ES-I3 (cell line): ENCODE data around the gene GAB2.

ENCODE experiments used
- H3K36me3 ChIP-seq: 2 replicates; pipeline ENCODE4 v1.6.1; 2013; ENCODE audit warnings: mild to moderate bottlenecking, low read length, control low read depth, moderate library complexity; ENCODE audit not compliant: insufficient read depth
- H3K4me1 ChIP-seq: 2 replicates; pipeline ENCODE4 v1.6.1; 2013; ENCODE audit warnings: mild to moderate bottlenecking, control low read depth, low read length; ENCODE audit not compliant: insufficient read depth
- H3K9ac ChIP-seq: 2 replicates; pipeline ENCODE4 v1.6.1; 2013; ENCODE audit warnings: low read depth, mild to moderate bottlenecking, low read length, moderate library complexity
- H3K9me3 ChIP-seq: 2 replicates; pipeline ENCODE4 v1.6.1; 2013; ENCODE audit warnings: mild to moderate bottlenecking, low read length, moderate library complexity; ENCODE audit not compliant: control insufficient read depth, insufficient read depth

The GAB2 gene

DNA sequence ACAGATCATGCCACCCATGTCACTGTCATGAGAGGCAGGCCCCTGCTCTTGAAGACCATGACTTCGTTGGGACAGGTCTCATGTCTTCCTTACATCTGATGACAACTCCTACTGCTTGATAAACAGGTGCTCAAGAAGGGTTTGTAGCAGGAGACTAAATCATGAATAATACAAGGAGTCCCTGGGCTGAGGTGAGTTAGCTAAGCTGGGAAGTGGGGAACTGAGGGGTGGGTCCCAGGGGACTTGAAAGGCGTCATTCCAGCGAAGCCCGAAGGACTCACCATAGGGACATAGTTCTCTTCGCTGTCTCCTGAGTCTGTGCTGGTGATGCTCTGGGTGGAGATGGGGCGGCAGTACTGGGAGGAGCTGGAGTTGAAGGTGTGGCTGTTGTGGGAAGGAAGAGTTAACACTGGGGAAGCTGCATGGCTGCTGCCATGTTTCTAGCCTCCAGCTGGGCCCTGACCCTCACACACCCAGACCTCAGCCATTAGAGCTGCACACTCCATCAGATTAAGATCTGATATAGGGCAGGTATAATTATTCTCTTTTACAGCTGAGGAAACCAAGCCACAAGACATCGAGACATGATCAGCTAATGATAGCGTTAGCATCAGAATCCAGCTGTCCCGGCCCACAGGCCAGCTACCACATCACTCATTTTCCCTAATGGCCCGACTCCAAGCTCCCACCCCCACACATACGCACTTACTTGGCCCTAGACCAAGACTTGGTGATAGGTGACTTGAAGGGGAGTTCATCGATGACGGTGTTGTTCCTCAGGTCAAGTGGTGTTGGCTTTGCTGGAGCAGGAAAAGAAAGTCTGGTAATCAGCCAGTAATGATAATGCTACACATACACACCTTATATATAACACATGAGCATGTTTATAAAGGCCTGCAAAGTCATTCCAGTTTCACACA lies 196.0 kb downstream of the GAB2 start:
- Histone ChIP-seq H3K4me1 (no peaks in the 10 kb centered on the region), H3K36me3 (peaks cover 6% of the 10 kb centered on the region), H3K9me3 (no peaks in the 10 kb centered on the region), H3K9ac (no peak overlapping the region)

- Histone ChIP-seq H3K4me1 (no peaks in the 10 kb centered on the region), H3K9ac (no peak overlapping the region), H3K36me3 (peaks cover 6% of the 10 kb centered on the region)
Observed at GRCh38 chr11:78220218-78221157, 197.1 kb downstream of the GAB2 start.

GRCh38 chr11:78219493-78220217 lies 198.0 kb downstream of the GAB2 start:
- peaks cover 6% of the 10 kb centered on the region for H3K36me3 ChIP-seq
- H3K9me3 ChIP-seq = no peaks in the 10 kb centered on the region
- no peaks in the 10 kb centered on the region for H3K4me1 ChIP-seq
- H3K9ac ChIP-seq = no peak overlapping the region

More at GRCh38 chr11:78220218-78221157, 197.1 kb downstream of the GAB2 start:
- no peaks in the 10 kb centered on the region for H3K9me3 ChIP-seq

DNA sequence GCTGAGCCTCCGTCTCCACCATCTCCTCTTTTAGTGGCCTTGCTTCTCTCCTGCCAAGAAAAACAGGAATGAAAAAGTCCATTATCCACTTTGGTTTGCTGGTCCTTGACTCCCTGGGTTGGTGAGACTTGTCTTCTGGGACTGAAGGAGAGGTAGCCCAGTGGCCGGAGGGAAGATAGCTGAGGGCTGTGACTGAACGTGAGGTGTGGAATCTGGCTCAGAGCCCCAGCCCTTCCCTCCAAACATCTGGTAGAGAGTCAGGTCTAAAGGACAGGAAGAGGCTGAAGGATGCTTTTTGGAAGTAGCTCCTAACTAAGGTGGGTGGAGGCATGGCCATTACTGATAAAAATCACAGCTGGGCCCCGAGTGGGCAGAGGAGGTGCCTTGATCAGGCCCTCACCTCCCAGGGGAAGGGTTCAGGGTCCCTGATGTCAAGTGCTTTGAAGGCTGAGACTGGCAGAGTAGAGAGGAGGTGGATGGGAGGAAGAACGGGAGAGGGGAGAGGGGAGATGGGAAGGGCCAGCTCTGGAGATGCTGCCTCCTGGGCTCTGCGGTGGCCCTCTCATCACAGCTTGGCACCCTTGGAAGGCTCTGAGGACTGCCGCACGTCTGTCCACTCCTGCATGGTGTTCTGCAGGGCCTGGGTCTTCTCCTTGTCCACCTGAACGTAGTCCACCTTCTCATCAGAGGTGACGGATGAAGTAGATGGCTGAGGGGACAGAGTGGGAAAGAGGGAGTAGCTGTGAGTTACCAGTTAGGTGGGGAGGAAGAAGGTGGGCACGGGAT lies 198.7 kb downstream of the GAB2 start:
- no peak overlapping the region for H3K9ac ChIP-seq
- H3K36me3 ChIP-seq = peaks cover 6% of the 10 kb centered on the region

GRCh38 chr11:78217650-78218541 lies 199.7 kb downstream of the GAB2 start:
- Histone ChIP-seq H3K4me1 (no peaks in the 10 kb centered on the region), H3K9me3 (no peaks in the 10 kb centered on the region), H3K9ac (no peak overlapping the region), H3K36me3 (peaks cover 6% of the 10 kb centered on the region)

More for the DNA sequence above, 198.7 kb downstream of the GAB2 start:
- H3K9me3 ChIP-seq = no peaks in the 10 kb centered on the region
- H3K4me1 ChIP-seq = no peaks in the 10 kb centered on the region

GRCh38 chr11:78216571-78217287 lies 200.9 kb downstream of the GAB2 start:
- peaks cover 3% of the 10 kb centered on the region for H3K36me3 ChIP-seq
- no peaks in the 10 kb centered on the region for H3K9me3 ChIP-seq
- no peak overlapping the region for H3K9ac ChIP-seq
- H3K4me1 ChIP-seq = no peaks in the 10 kb centered on the region

DNA sequence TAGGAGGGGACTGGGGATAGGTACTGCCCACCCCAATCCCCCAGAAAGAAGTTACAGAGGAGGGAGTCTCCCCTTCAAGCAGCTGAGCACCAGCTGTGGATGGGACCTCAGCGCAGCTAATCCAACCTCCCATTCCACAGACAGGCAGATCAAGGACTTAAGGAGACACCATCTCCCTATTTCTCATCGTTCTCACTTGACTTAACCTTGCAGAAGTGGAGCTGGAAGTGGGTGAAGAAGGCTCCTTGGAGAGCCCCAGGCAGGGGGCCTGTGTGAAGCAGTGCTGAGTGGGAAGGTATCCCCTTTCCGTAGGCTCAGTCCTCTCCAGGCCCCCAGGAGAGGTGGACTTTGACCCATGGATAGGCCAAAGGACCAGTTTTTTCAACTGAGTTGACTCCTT lies 201.6 kb downstream of the GAB2 start:
- no peaks in the 10 kb centered on the region; the same call in none of the 2 replicates for H3K36me3 ChIP-seq
- H3K4me1 ChIP-seq = no peaks in the 10 kb centered on the region
- no peak overlapping the region for H3K9ac ChIP-seq
- H3K9me3 ChIP-seq = no peaks in the 10 kb centered on the region

GRCh38 chr11:78214331-78215194 lies 203.1 kb downstream of the GAB2 start:
- Histone ChIP-seq H3K4me1 (no peaks in the 10 kb centered on the region), H3K36me3 (no peaks in the 10 kb centered on the region; the same call in 1 of the 2 replicates), H3K9me3 (no peaks in the 10 kb centered on the region), H3K9ac (no peak overlapping the region)

DNA sequence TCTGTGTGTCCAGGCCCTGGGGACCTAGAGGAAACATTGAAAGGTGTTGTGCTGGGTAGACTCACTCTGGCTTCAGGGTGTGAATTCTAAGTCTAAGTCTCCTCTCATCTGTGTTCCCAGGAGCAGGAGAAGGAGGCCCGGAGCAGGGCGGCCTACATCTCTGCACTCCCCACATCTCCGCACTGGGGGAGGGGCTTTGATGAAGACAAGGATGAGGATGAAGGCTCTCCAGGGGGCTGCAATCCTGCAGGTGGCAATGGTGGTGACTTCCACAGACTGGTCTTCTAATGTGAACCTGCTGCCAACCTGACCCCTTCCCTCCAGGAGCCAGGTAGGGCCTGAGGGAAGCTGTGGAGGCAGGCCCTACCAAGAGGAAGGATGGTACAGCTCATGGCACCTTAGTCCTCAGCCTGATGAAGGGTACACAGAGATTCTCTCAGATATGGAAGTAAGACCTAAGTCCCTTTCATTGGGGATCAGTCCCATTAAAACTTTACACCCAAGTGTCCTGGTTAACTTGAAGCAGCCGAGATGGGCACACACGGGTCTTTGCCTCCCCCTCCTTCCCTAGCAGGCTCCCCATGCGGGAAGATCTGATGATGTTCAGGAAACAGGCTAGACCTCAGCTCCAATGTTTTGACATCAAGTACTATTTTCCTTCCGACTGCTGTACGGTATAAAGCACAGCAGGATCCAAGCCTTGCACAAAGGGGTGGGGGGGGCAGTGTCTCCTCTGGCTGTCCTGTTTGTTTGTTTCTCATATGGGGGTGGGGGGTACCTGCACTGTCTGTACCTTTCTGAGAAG lies 203.9 kb downstream of the GAB2 start:
- Histone ChIP-seq H3K9ac (no peak overlapping the region), H3K36me3 (no peaks in the 10 kb centered on the region; the same call in 1 of the 2 replicates), H3K9me3 (no peaks in the 10 kb centered on the region), H3K4me1 (no peaks in the 10 kb centered on the region)

- no peaks in the 10 kb centered on the region for H3K4me1 ChIP-seq
- H3K9ac ChIP-seq = no peak overlapping the region
- H3K36me3 ChIP-seq = no peaks in the 10 kb centered on the region; the same call in 1 of the 2 replicates
- no peaks in the 10 kb centered on the region for H3K9me3 ChIP-seq
Observed at GRCh38 chr11:78212586-78213371, 204.8 kb downstream of the GAB2 start.
